Activated naive CD4-positive, alpha-beta T cell treated with anti-CD3 and anti-CD28 coated beads, Interleukin-2, amount 50 U/mL, for 72 hours (primary cell): ENCODE results near the gene CLIP4. TPM values are rescaled to one million over a fixed set of nuclear protein-coding genes. Genes with fewer than 3 reads are reported as not detected.

Source experiments
- ATAC-seq, 2 donors: fragments of 150-1000 bp; cut with Tn5 transposase; 2 replicates each; pipeline ENCODE4 v1.10.0; 2021; ENCODE audit warnings: mild to moderate bottlenecking in 2 of 2, moderate library complexity in 2 of 2
- DNase-seq, 2 donors: peaks; one replicate each; pipeline ENCODE4 v3.0.0; 2021 to 2022; ENCODE audit warnings: low spot score in 2 of 2
- H3K27ac Mint-ChIP-seq, 2 donors: one replicate each; pipeline ENCODE4 v1.8.0; 2022; ENCODE audit warnings: mild to moderate bottlenecking in 2 of 2, mixed read lengths in 2 of 2
- H3K36me3 Mint-ChIP-seq, 2 donors: one replicate each; pipeline ENCODE4 v1.8.0; 2022; ENCODE audit warnings: mixed read lengths in 2 of 2
- H3K9me3 Mint-ChIP-seq, 2 donors: one replicate each; pipeline ENCODE4 v1.8.0; 2022; ENCODE audit warnings: mixed read lengths in 2 of 2
- total RNA-seq, 2 donors: library from RNA; stranded (reverse); gene quantifications; one replicate each; pipeline ENCODE4 v1.2.3, GENCODE V29; 2022

CLIP4 gene
- total RNA-seq, 2 donors from 2014 or later: 19.7 to 27.7 TPM

- H3K27ac Mint-ChIP-seq: peak overlapping the region; percentile 32 to 94
- peak; percentile 54 to 82 for ATAC-seq
- H3K9me3 Mint-ChIP-seq: no peaks in the 10 kb centered on the region
- peak in 1 of 2 donors; percentile 62 for DNase-seq
- H3K36me3 Mint-ChIP-seq: peaks cover 7 to 14% of the 10 kb centered on the region in 2 donors
Measured at GRCh38 chr2:29115797-29116781, 874 bp downstream of the CLIP4 start.

GRCh38 chr2:29117636-29118303, 2.6 kb downstream of the CLIP4 start:
- H3K27ac Mint-ChIP-seq: peak overlapping the region in 1 of 2 donors; percentile 94
- peaks cover 14 to 19% of the 10 kb centered on the region in 2 donors for H3K36me3 Mint-ChIP-seq
- DNase-seq (no peak), ATAC-seq (no peak)
- no peaks in the 10 kb centered on the region for H3K9me3 Mint-ChIP-seq

GRCh38 chr2:29119211-29119610, 4.0 kb downstream of the CLIP4 start:
- Mint-ChIP-seq H3K9me3 (peaks cover 5 to 6% of the 10 kb centered on the region in 2 donors), H3K36me3 (peaks cover 23 to 30% of the 10 kb centered on the region in 2 donors), H3K27ac (peak overlapping the region in 1 of 2 donors; percentile 32)
- ATAC-seq (no peak), DNase-seq (no peak)

- no peak overlapping the region for H3K27ac Mint-ChIP-seq
- peaks cover 34 to 47% of the 10 kb centered on the region in 2 donors for H3K36me3 Mint-ChIP-seq
- ATAC-seq (no peak), DNase-seq (no peak)
- H3K9me3 Mint-ChIP-seq: peaks cover 8 to 16% of the 10 kb centered on the region in 2 donors
Measured at GRCh38 chr2:29120846-29121245, 5.6 kb downstream of the CLIP4 start.

GRCh38 chr2:29123617-29124349, 8.6 kb downstream of the CLIP4 start:
- ATAC-seq (peak; percentile 84 to 94), DNase-seq (no peak)
- Mint-ChIP-seq H3K36me3 (peaks cover 25 to 47% of the 10 kb centered on the region in 2 donors), H3K27ac (peak overlapping the region; percentile 2 to 7), H3K9me3 (peaks cover 8 to 16% of the 10 kb centered on the region in 2 donors)

GRCh38 chr2:29124504-29124903, 9.3 kb downstream of the CLIP4 start:
- Mint-ChIP-seq H3K9me3 (peaks cover 8 to 16% of the 10 kb centered on the region in 2 donors), H3K27ac (no peak overlapping the region), H3K36me3 (peaks cover 25 to 47% of the 10 kb centered on the region in 2 donors)
- DNase-seq (no peak), ATAC-seq (no peak)

- DNase-seq (no peak), ATAC-seq (peak; percentile 28 to 52)
- H3K27ac Mint-ChIP-seq: peak overlapping the region; percentile 40 to 82
- peaks cover under 1 to 8% of the 10 kb centered on the region in 2 donors for H3K9me3 Mint-ChIP-seq
- H3K36me3 Mint-ChIP-seq: peaks cover 11 to 18% of the 10 kb centered on the region in 2 donors
Measured at GRCh38 chr2:29129586-29130281, 14.5 kb downstream of the CLIP4 start.

- ATAC-seq: peak; percentile 92 to 96
- Mint-ChIP-seq H3K36me3 (peaks cover 5 to 12% of the 10 kb centered on the region in 2 donors), H3K27ac (peak overlapping the region in 1 of 2 donors; percentile 82), H3K9me3 (peaks cover 0 to 2% of the 10 kb centered on the region in 2 donors)
- DNase-seq: no peak
Measured at GRCh38 chr2:29130295-29130694, 15.1 kb downstream of the CLIP4 start.

- Mint-ChIP-seq H3K27ac (no peak overlapping the region), H3K9me3 (peaks cover 6 to 11% of the 10 kb centered on the region in 2 donors), H3K36me3 (peaks cover 29 to 41% of the 10 kb centered on the region in 2 donors)
- DNase-seq (no peak), ATAC-seq (no peak)
Measured at GRCh38 chr2:29134933-29135332, 19.7 kb downstream of the CLIP4 start.

- Mint-ChIP-seq H3K27ac (no peak overlapping the region), H3K36me3 (peaks cover 35 to 44% of the 10 kb centered on the region in 2 donors)
- no peak for ATAC-seq
Measured at GRCh38 chr2:29139152-29139551, 23.9 kb downstream of the CLIP4 start.

GRCh38 chr2:29139731-29140130, 24.5 kb downstream of the CLIP4 start:
- H3K27ac Mint-ChIP-seq: no peak overlapping the region
- no peak for DNase-seq
- H3K9me3 Mint-ChIP-seq: peaks cover 6 to 11% of the 10 kb centered on the region in 2 donors
- no peak for ATAC-seq
- H3K36me3 Mint-ChIP-seq: peaks cover 35 to 44% of the 10 kb centered on the region in 2 donors

More at GRCh38 chr2:29139152-29139551, 23.9 kb downstream of the CLIP4 start:
- no peak for DNase-seq
- H3K9me3 Mint-ChIP-seq: peaks cover 6 to 11% of the 10 kb centered on the region in 2 donors

GRCh38 chr2:29143657-29144056, 28.4 kb downstream of the CLIP4 start:
- Mint-ChIP-seq H3K9me3 (peaks cover 2 to 4% of the 10 kb centered on the region in 2 donors), H3K27ac (no peak overlapping the region), H3K36me3 (peaks cover 17 to 22% of the 10 kb centered on the region in 2 donors)
- DNase-seq (no peak), ATAC-seq (no peak)

- Mint-ChIP-seq H3K27ac (no peak overlapping the region), H3K36me3 (peaks cover 1 to 6% of the 10 kb centered on the region in 2 donors)
- no peak for ATAC-seq
Measured at GRCh38 chr2:29146197-29146596, 31.0 kb downstream of the CLIP4 start.

GRCh38 chr2:29147963-29148362, 32.7 kb downstream of the CLIP4 start:
- Mint-ChIP-seq H3K9me3 (no peaks in the 10 kb centered on the region), H3K27ac (no peak overlapping the region), H3K36me3 (peaks cover 5 to 6% of the 10 kb centered on the region in 2 donors)
- DNase-seq: no peak
- ATAC-seq: no peak

More at GRCh38 chr2:29146197-29146596, 31.0 kb downstream of the CLIP4 start:
- DNase-seq: no peak
- no peaks in the 10 kb centered on the region for H3K9me3 Mint-ChIP-seq

- Mint-ChIP-seq H3K36me3 (peaks cover 0 to 11% of the 10 kb centered on the region in 2 donors), H3K27ac (no peak overlapping the region), H3K9me3 (no peaks in the 10 kb centered on the region)
- no peak for DNase-seq
- ATAC-seq: no peak
Measured at GRCh38 chr2:29154610-29155009, 39.4 kb downstream of the CLIP4 start.

- Mint-ChIP-seq H3K9me3 (no peaks in the 10 kb centered on the region), H3K27ac (no peak overlapping the region), H3K36me3 (peaks cover 0 to 11% of the 10 kb centered on the region in 2 donors)
- ATAC-seq: no peak
- no peak for DNase-seq
Measured at GRCh38 chr2:29155578-29155977, 40.4 kb downstream of the CLIP4 start.
